Vagina (tissue), 2 donors: ENCODE results near the gene PFN4. TPM values are rescaled to one million over a fixed set of nuclear protein-coding genes. Genes with fewer than 3 reads are reported as not detected.

Source experiments
- DNase-seq, 2 donors: peaks; one replicate each; pipeline ENCODE4 v3.0.0-alpha.2; 2017; ENCODE audit errors: extremely low spot score in 2 of 2
- H3K27ac ChIP-seq: fragments of 200-600 bp; sonication (generic); one replicate; pipeline ENCODE4 v1.5.1; 2019
- H3K27me3 ChIP-seq: fragments of 200-600 bp; sonication (generic); one replicate; pipeline ENCODE4 v1.5.1; 2019
- H3K36me3 ChIP-seq, 2 donors: fragments of 200-600 bp; sonication (generic); one replicate each; pipeline ENCODE4 v1.5.1; 2017 to 2019
- H3K4me1 ChIP-seq: fragments of 200-600 bp; sonication (generic); one replicate; pipeline ENCODE4 v1.5.1; 2019
- H3K4me3 ChIP-seq, 2 donors: fragments of 200-600 bp; sonication (generic); 1 replicate in 1 of 2; 2 replicates in 1 of 2; pipeline ENCODE4 v1.5.1; 2016 to 2019
- H3K9me3 ChIP-seq: fragments of 200-600 bp; sonication (generic); one replicate; pipeline ENCODE4 v1.5.1; 2019
- POLR2A ChIP-seq, 2 donors: fragments of 450-650 bp; IDR thresholded peaks; one replicate each; pipeline ENCODE4 v1.6.1; 2017; ENCODE audit warnings: antibody characterized with exemption in 2 of 2, mild to moderate bottlenecking in 2 of 2, moderate library complexity in 2 of 2
- POLR2AphosphoS5 ChIP-seq, 2 donors: sonication (generic); formaldehyde crosslinking; IDR thresholded peaks; one replicate each; pipeline ENCODE4 v1.9.0; 2017; ENCODE audit warnings: antibody characterized with exemption in 2 of 2, mild to moderate bottlenecking in 2 of 2, low read depth in 1 of 2; ENCODE audit not compliant: insufficient read depth in 1 of 2
- intact Hi-C: fragments of 100-400 bp; cut with DNase I; formaldehyde crosslinking; loops from one replicate; pipeline ENCODE4 v1.15.1; 2023
- total RNA-seq: library from RNA; depleted of rRNA; stranded (reverse); fragments of >200 nt; gene quantifications from one replicate; pipeline ENCODE4 v1.2.3, GENCODE V29; 2016
- TF ChIP-seq, protein P1 (sequence below), 3 experiments: fragments of 450-650 bp in 2 of 3; fragments of 200-600 bp in 1 of 3; sonication (generic) in 1 of 3; IDR thresholded peaks; one replicate each; pipeline ENCODE4 v1.5.1; 2017 to 2019; ENCODE audit warnings: antibody characterized with exemption in 3 of 3, mild to moderate bottlenecking in 2 of 3, moderate library complexity in 2 of 3

The PFN4 gene
- total RNA-seq, 1 donor from 2014 or later = not detected

DNA sequence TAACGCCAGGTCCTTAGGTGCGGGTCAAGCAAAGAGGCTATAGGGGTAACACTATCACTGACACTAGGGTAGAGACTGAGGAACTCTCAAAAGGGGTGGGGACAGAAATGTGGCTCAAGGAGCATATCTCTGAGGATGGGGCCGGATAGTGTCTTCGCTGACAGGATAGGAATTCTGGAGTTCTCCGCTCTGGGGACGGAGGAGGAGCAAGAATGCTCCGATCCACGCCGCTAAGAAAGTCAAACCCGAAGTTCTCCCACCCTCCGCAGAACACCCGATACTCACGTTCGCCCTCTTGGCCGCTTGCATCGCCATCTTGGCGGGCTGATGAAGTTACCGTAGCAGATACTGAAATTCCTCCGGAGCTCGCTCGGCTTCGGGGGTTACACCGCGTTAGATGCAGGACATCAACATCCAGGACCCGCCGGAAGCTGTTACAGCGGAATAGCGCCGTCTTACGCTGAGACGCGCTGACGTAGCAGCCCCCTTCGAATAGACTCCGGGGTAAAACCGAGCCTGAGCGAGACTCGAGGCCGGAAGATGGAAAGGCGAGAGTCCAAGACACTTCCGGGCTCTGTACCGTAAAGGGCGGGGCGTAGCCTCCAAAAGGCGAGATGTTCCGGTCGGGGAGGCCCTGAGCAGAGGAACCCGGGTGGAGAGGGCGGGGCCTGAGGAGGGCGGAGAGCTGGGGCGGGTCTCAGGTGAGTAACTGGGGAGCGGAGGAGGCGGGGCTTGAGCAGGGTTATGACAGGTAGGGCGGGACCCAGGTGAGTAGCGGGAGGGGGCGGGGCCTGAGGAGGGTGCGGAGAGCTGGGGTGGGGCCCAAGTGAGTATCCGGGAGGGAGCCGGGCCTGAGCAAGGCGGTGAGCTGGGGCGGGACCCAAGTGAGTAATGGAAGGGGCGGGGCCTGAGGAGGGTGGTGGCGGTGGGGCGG is 47.0 kb downstream of the PFN4 start, which contains the start of gene SF3B6:
TSS of gene SF3B6 (minus strand) at position 412 of the 934 bp plus-strand sequence. CDS start at position 315, 97 bp downstream.
- intact Hi-C loops = no loop called here
- TF ChIP-seq POLR2AphosphoS5 (IDR thresholded peaks at IDR 0.05; ENCODE audit: insufficient read depth in 1 of 2, low read depth in 1 of 2) (peak; percentile 95 to 96), POLR2A (IDR thresholded peaks at IDR 0.05) (peak in 1 of 2 donors; percentile 55)
- TF ChIP-seq, protein P1, sequence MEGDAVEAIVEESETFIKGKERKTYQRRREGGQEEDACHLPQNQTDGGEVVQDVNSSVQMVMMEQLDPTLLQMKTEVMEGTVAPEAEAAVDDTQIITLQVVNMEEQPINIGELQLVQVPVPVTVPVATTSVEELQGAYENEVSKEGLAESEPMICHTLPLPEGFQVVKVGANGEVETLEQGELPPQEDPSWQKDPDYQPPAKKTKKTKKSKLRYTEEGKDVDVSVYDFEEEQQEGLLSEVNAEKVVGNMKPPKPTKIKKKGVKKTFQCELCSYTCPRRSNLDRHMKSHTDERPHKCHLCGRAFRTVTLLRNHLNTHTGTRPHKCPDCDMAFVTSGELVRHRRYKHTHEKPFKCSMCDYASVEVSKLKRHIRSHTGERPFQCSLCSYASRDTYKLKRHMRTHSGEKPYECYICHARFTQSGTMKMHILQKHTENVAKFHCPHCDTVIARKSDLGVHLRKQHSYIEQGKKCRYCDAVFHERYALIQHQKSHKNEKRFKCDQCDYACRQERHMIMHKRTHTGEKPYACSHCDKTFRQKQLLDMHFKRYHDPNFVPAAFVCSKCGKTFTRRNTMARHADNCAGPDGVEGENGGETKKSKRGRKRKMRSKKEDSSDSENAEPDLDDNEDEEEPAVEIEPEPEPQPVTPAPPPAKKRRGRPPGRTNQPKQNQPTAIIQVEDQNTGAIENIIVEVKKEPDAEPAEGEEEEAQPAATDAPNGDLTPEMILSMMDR (IDR thresholded peaks at IDR 0.05) = no peak
- H3K4me3 ChIP-seq = peak within 1 kb of the TSS; percentile 66 to 87
- DNase-seq = peak; percentile 99 to 100
- peak within 1 kb of the TSS; percentile 94 for H3K27ac ChIP-seq
- H3K4me1 ChIP-seq = peaks cover 25% of the 10 kb centered on the region
- H3K27me3 ChIP-seq = no peaks in the 10 kb centered on the region
- H3K36me3 ChIP-seq = peaks cover 0 to 21% of the 10 kb centered on the region in 2 donors
- H3K9me3 ChIP-seq = no peaks in the 10 kb centered on the region

DNA sequence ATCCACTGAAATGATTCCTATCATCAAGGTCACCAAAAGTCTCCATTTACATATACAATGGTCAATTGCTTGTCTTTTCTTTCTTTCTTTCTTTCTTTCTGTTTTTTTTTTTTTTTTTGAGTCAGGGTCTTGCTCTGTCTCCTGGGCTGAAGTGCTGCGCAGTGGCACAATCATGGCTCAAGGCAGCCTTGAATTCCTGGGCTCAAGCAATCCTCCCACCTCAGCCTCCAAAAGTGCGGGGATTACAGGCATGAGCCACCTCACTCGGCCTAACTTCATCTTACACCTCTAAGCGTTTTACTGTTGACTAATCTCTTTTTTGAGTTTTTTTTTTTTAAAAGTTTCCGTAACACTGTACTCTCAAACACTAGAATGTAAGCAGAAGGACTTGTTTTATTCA is 47.9 kb downstream of the PFN4 start:
- TF ChIP-seq, protein P1 (IDR thresholded peaks at IDR 0.05) = no peak
- TF ChIP-seq POLR2AphosphoS5 (IDR thresholded peaks at IDR 0.05; ENCODE audit: insufficient read depth in 1 of 2, low read depth in 1 of 2) = no peak
- TF ChIP-seq POLR2A (IDR thresholded peaks at IDR 0.05) = no peak
- Histone ChIP-seq H3K27ac (peak overlapping the region; percentile 94), H3K27me3 (no peaks in the 10 kb centered on the region), H3K9me3 (no peaks in the 10 kb centered on the region), H3K36me3 (peaks cover 0 to 25% of the 10 kb centered on the region in 2 donors), H3K4me3 (peak overlapping the region; percentile 66 to 87), H3K4me1 (peaks cover 25% of the 10 kb centered on the region)
- no peak for DNase-seq
- intact Hi-C loops = no loop called here

DNA sequence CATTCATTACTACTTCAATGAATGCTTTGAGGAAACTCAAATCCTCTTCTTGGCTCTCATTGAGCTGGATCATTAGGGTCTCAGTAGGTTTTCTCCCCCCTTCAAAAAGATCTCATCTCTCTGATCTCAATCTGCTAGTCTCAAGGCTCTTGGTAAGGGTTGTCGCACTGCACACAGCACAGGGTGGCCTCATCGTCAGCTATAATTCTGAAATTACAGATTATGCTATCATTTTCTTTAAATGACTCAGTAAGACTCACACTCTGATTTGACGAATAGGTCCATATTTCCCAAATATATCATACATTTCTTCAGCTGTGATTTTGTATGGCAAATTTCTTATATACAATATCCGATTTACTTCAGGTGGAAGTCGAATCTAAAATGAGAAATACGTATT is 49.3 kb downstream of the PFN4 start:
- TF ChIP-seq POLR2A (IDR thresholded peaks at IDR 0.05) = no peak
- TF ChIP-seq, protein P1 (IDR thresholded peaks at IDR 0.05) = no peak
- TF ChIP-seq POLR2AphosphoS5 (IDR thresholded peaks at IDR 0.05; ENCODE audit: insufficient read depth in 1 of 2, low read depth in 1 of 2) = no peak
- Histone ChIP-seq H3K27ac (no peak overlapping the region), H3K4me1 (peaks cover 25% of the 10 kb centered on the region), H3K27me3 (no peaks in the 10 kb centered on the region), H3K36me3 (peaks cover 0 to 30% of the 10 kb centered on the region in 2 donors), H3K9me3 (no peaks in the 10 kb centered on the region), H3K4me3 (no peak overlapping the region)
- no peak for DNase-seq
- intact Hi-C loops = no loop called here

DNA sequence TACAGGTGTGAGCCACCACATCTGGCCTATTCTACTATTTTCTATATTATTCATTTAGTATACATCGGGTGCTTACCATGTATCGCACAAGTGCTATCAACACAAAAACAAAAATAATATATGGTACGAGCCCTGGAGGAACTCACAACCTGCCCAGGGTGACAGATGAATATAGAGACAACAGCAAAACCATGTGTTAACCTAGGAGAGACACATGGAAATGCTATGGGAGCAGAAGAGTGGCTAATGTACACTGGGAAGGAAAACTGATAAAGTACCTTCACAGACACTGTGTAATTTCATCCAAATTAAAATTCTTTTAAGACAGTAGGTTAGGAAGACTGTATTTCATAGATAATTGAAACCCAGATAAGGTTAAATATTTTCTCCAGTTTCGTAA is 50.9 kb downstream of the PFN4 start:
- Histone ChIP-seq H3K27ac (no peak overlapping the region), H3K27me3 (no peaks in the 10 kb centered on the region), H3K9me3 (no peaks in the 10 kb centered on the region), H3K4me3 (no peak overlapping the region), H3K4me1 (peaks cover 18% of the 10 kb centered on the region), H3K36me3 (peaks cover 0 to 45% of the 10 kb centered on the region in 2 donors)
- intact Hi-C loops = no loop called here
- TF ChIP-seq, protein P1 (IDR thresholded peaks at IDR 0.05) = no peak
- TF ChIP-seq POLR2A (IDR thresholded peaks at IDR 0.05) (no peak), POLR2AphosphoS5 (IDR thresholded peaks at IDR 0.05; ENCODE audit: insufficient read depth in 1 of 2, low read depth in 1 of 2) (no peak)
- no peak for DNase-seq

DNA sequence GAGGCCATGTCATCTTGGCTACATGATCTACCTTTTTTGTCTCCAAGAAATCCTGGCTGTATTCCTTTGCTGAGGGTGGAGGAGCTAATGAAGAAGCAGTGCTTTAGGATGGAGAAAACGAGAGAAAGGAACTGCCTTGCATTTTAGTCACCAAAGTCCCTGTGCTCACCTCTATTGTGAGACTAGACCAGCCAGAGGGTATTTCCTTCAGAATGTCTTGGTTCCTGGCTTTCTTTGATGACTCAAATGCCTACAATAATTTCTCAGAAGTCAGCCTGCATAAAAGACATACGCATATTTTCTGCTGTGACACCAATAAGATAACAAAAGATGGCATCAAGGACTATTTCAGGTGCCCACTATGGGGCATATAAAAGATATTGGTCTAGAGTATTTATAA is 57.8 kb downstream of the PFN4 start:
- Histone ChIP-seq H3K9me3 (no peaks in the 10 kb centered on the region), H3K4me1 (no peaks in the 10 kb centered on the region), H3K4me3 (no peak overlapping the region), H3K27me3 (no peaks in the 10 kb centered on the region), H3K27ac (no peak overlapping the region), H3K36me3 (peaks cover 0 to 37% of the 10 kb centered on the region in 2 donors)
- no peak for TF ChIP-seq POLR2A (IDR thresholded peaks at IDR 0.05)
- no peak for TF ChIP-seq POLR2AphosphoS5 (IDR thresholded peaks at IDR 0.05; ENCODE audit: insufficient read depth in 1 of 2, low read depth in 1 of 2)
- TF ChIP-seq, protein P1 (IDR thresholded peaks at IDR 0.05) = no peak
- intact Hi-C loops = no loop called here
- no peak for DNase-seq
